K562 (cell line): Measurements from ENCODE around the gene FAHD2A. TPM values are rescaled to one million over a fixed set of nuclear protein-coding genes. Genes with fewer than 3 reads are reported as not detected.

Source experiments
- ATAC-seq: fragments of 200-7000 bp; cut with Tn5 transposase; 3 replicates; pipeline ENCODE4 v1.9.1; 2020; ENCODE audit warnings: moderate library complexity
- BruUV-seq: library from RNA; stranded (reverse); fragments of 400-500 nt; replicated peaks from 2 replicates; lab custom pipeline; 2021; lab: Mats Ljungman, UMichigan
- CTCF ChIA-PET: fragments of 300-600 bp; formaldehyde crosslinking; extraction: SDS; loops from one replicate; lab custom pipeline; 2021; ENCODE audit warnings: low intra/inter-chr PET ratio; lab: Yijun Ruan, JAX
- POLR2A ChIA-PET: fragments of 300-600, 350-650 bp; sonication (Branson Sonifier 250); formaldehyde crosslinking; extraction: SDS; loops from one replicate; lab custom pipeline; 2021; ENCODE audit warnings: antibody characterized with exemption, inconsistent platforms; lab: Yijun Ruan, JAX
- DNase-seq, 4 experiments: peaks; one replicate each; pipeline versions ENCODE4 v3.0.0 to v3.0.0-alpha.2; 2011 to 2018; ENCODE audit warnings: low spot score in 3 of 4, mixed read lengths in 3 of 4; ENCODE audit errors: extremely low read depth in 1 of 4
- FAIRE-seq: peaks from 2 replicates; lab custom pipeline; 2011; peaks lifted over from hg19 to GRCh38; lab: Jason Lieb, UNC
- H2AFZ ChIP-seq: 2 replicates; pipeline ENCODE4 v1.6.0; 2011; ENCODE audit warnings: low read depth, low read length, control low read depth, inconsistent platforms
- H3K27ac ChIP-seq: fragments of 200-600 bp; 3 replicates; pipeline ENCODE4 v1.8.0; 2011; ENCODE audit warnings: low read depth, mild to moderate bottlenecking, control low read depth, inconsistent platforms, low read length, moderate library complexity, mixed read lengths; ENCODE audit errors: extremely low read depth
- H3K27me3 ChIP-seq, 2 experiments: fragments of 300-600 bp in 1 of 2; 2 replicates in 1 of 2; 3 replicates in 1 of 2; pipeline versions ENCODE4 v1.6.0 to v1.8.0; 2011; ENCODE audit warnings: inconsistent platforms in 2 of 2, low read length in 2 of 2, mild to moderate bottlenecking in 1 of 2, mixed read lengths in 1 of 2, moderate library complexity in 1 of 2; ENCODE audit not compliant: control insufficient read depth in 2 of 2, insufficient read depth in 2 of 2
- H3K36me3 ChIP-seq: fragments of 300-600 bp; 3 replicates; pipeline ENCODE4 v1.8.0; 2011; ENCODE audit warnings: mild to moderate bottlenecking, low read length, inconsistent platforms; ENCODE audit not compliant: control insufficient read depth, insufficient read depth
- H3K4me1 ChIP-seq, 2 experiments: fragments of 200-600 bp in 1 of 2; replicated peaks in 1 of 2; 2 replicates in 1 of 2; 3 replicates in 1 of 2; pipeline versions ENCODE4 v1.5.1 to v1.8.0; 2011; ENCODE audit warnings: inconsistent platforms in 2 of 2, low read length in 2 of 2, mild to moderate bottlenecking in 1 of 2, mixed read lengths in 1 of 2, moderate library complexity in 1 of 2; ENCODE audit not compliant: control insufficient read depth in 2 of 2, insufficient read depth in 2 of 2
- H3K4me2 ChIP-seq: 2 replicates; pipeline ENCODE4 v1.6.1; 2011; ENCODE audit warnings: low read length, control low read depth, inconsistent platforms, mixed read lengths; ENCODE audit not compliant: insufficient read depth
- H3K4me3 ChIP-seq: fragments of 200-600 bp; sonication (generic), shearing (Covaris generic); 2 replicates; pipeline ENCODE4 v1.5.1; 2016; ENCODE audit warnings: control low read depth, inconsistent platforms
- H3K79me2 ChIP-seq: fragments of 200-600 bp; 3 replicates; pipeline ENCODE4 v1.8.0; 2011; ENCODE audit warnings: low read length, inconsistent platforms; ENCODE audit not compliant: control insufficient read depth, insufficient read depth
- H3K9ac ChIP-seq, 2 experiments: 2 replicates each; pipeline versions ENCODE4 v1.6.0 to v1.6.1; 2011; ENCODE audit warnings: low read depth in 2 of 2, low read length in 2 of 2, control low read depth in 1 of 2, inconsistent platforms in 1 of 2, mild to moderate bottlenecking in 1 of 2, mixed read lengths in 1 of 2; ENCODE audit not compliant: insufficient read depth in 1 of 2
- H3K9me1 ChIP-seq: one replicate; pipeline ENCODE4 v1.6.0; 2011; ENCODE audit warnings: inconsistent platforms, mild to moderate bottlenecking, low read length, moderate library complexity; ENCODE audit not compliant: control insufficient read depth, insufficient read depth
- H3K9me3 ChIP-seq: replicated peaks from 2 replicates; pipeline ENCODE4 v1.5.1; 2011; ENCODE audit warnings: low read depth, low read length, inconsistent platforms; ENCODE audit not compliant: control insufficient read depth, insufficient read depth
- H4K20me1 ChIP-seq: replicated peaks from 2 replicates; pipeline ENCODE4 v1.6.1; 2011; ENCODE audit warnings: low read length, inconsistent platforms, mixed read lengths; ENCODE audit not compliant: control insufficient read depth, insufficient read depth
- BRF2 ChIP-seq: IDR thresholded peaks from 3 replicates; pipeline ENCODE4 v1.6.1; 2011; ENCODE audit warnings: borderline replicate concordance, mild to moderate bottlenecking; ENCODE audit not compliant: insufficient read length, insufficient read depth
- CHD2 ChIP-seq: IDR thresholded peaks from 2 replicates; pipeline ENCODE4 v1.6.1; 2011; ENCODE audit warnings: low read depth, low read length
- EZH2 ChIP-seq: IDR thresholded peaks from 2 replicates; pipeline ENCODE4 v1.6.1; 2012; ENCODE audit warnings: low read depth, mild to moderate bottlenecking, inconsistent platforms, low read length, borderline replicate concordance
- FOSL1 ChIP-seq: fragments of 200-800 bp; sonication (Bioruptor generic); conservative IDR thresholded peaks from 2 replicates; pipeline ENCODE4 v1.6.1; 2016; ENCODE audit warnings: missing genetic modification characterization, missing compliant biosample characterization
- FOXP1 ChIP-seq: sonication (generic); formaldehyde crosslinking; IDR thresholded peaks from 2 replicates; pipeline ENCODE4 v1.8.0; 2022; ENCODE audit warnings: mild to moderate bottlenecking, missing genetic modification reagents
- HDAC3 ChIP-seq: fragments of 450-650 bp; IDR thresholded peaks from 2 replicates; pipeline ENCODE4 v1.6.1; 2018; ENCODE audit warnings: borderline replicate concordance, mild to moderate bottlenecking, moderate library complexity; ENCODE audit not compliant: partially characterized antibody
- IRF2 ChIP-seq: sonication (generic); formaldehyde crosslinking; IDR thresholded peaks from 2 replicates; pipeline ENCODE4 v1.8.1; 2022; ENCODE audit warnings: mild to moderate bottlenecking, missing genetic modification reagents
- PCBP2 ChIP-seq: fragments of 200-400 bp; formaldehyde crosslinking; IDR thresholded peaks from 2 replicates; pipeline ENCODE4 v1.6.1; 2018; ENCODE audit warnings: low read length, low read depth, mild to moderate bottlenecking, moderate library complexity; ENCODE audit not compliant: poor library complexity, severe bottlenecking
- RBM17 ChIP-seq: fragments of 200-400 bp; formaldehyde crosslinking; IDR thresholded peaks from 2 replicates; pipeline ENCODE4 v1.6.1; 2017; ENCODE audit warnings: low read depth, mild to moderate bottlenecking, low read length, borderline replicate concordance
- RFX7 ChIP-seq: fragments of 250-450 bp; sonication (Bioruptor Pico); IDR thresholded peaks from 2 replicates; pipeline ENCODE4 v1.5.1; 2021; ENCODE audit warnings: mild to moderate bottlenecking
- TCFL5 ChIP-seq: fragments of 250-450 bp; sonication (Bioruptor Pico); conservative IDR thresholded peaks from 2 replicates; pipeline ENCODE4 v1.6.1; 2021; ENCODE audit warnings: mild to moderate bottlenecking, moderate library complexity, matching md5 sums
- ZBTB5 ChIP-seq: fragments of 450-650 bp; IDR thresholded peaks from 2 replicates; pipeline ENCODE4 v1.6.1; 2017; ENCODE audit warnings: antibody characterized with exemption
- ZHX1 ChIP-seq: fragments of 150-350 bp; conservative IDR thresholded peaks from 2 replicates; pipeline ENCODE4 v1.6.1; 2014; ENCODE audit warnings: low read length
- ZNF444 ChIP-seq: fragments of 250-450 bp; sonication (Bioruptor Pico); IDR thresholded peaks from 2 replicates; pipeline ENCODE4 v1.4.0; 2020; ENCODE audit warnings: mild to moderate bottlenecking, moderate library complexity
- ZNF551 ChIP-seq: fragments of 250-450 bp; sonication (Bioruptor Pico); IDR thresholded peaks from 2 replicates; pipeline ENCODE4 v1.5.0; 2021; ENCODE audit warnings: mild to moderate bottlenecking, moderate library complexity
- ZNF584 ChIP-seq: fragments of 200-800 bp; sonication (Bioruptor generic); IDR thresholded peaks from 2 replicates; pipeline ENCODE4 v1.6.1; 2016; ENCODE audit warnings: low read depth, mild to moderate bottlenecking, missing genetic modification characterization, missing compliant biosample characterization
- WGBS: fragments of 100-300 bp; shearing (Covaris generic); methylation state at CpG from one replicate; pipeline ENCODE4 v1.1.6; 2016; ENCODE audit warnings: low coverage, mixed read lengths; ENCODE audit not compliant: insufficient coverage; ENCODE audit errors: missing lambda C conversion rate; 5-methylcytosine and 5-hydroxymethylcytosine counted together
- in situ Hi-C: fragments of 300-500 bp; cut with MboI; formaldehyde crosslinking; loops from 4 replicates; pipeline ENCODE4 v1.15.0; 2018; ENCODE audit warnings: inconsistent platforms, mixed read lengths
- intact Hi-C: fragments of 100-400 bp; cut with micrococcal nuclease; formaldehyde crosslinking; loops from 2 replicates; pipeline ENCODE4 v1.14.2; 2022
- polyA plus RNA-seq, 8 experiments: library from polyadenylated mRNA; depleted of rRNA in 4 of 8; stranded (reverse) in 5 of 8; unstranded in 3 of 8; fragments of >200 nt; fragmentation: Nextera tagmentation in 2 of 8; fragmentation: Illumina TruSeq in 1 of 8; extraction: Ambion mirVana in 2 of 8; extraction: Trizol in 1 of 8; gene quantifications; 2 replicates each; pipeline versions ENCODE4 v1.2.1 to v1.2.3, GENCODE V29; 2011 to 2014; ENCODE audit warnings: inconsistent platforms in 1 of 8, missing spikeins in 1 of 8
- total RNA-seq, 7 experiments: library from RNA; depleted of rRNA in 6 of 7; stranded (reverse); fragments of >200 nt in 6 of 7; fragmentation: Illumina TruSeq in 2 of 7; extraction: Trizol in 2 of 7; gene quantifications; 2 replicates each; pipeline versions ENCODE4 v1.2.1 to v1.2.3, GENCODE V29; 2011 to 2021; ENCODE audit warnings: low replicate concordance in 1 of 7

The FAHD2A gene
- total and polyA plus RNA-seq, 9 of the 15 experiments (the other 6 are each of a cell fraction or from before 2014, with no cell fraction given): 13.8 to 41.0 (median 30.4) TPM

- Histone ChIP-seq H2AFZ (no peak overlapping the region), H3K9ac (no peak overlapping the region), H3K4me3 (no peak overlapping the region), H4K20me1 (no peaks in the 10 kb centered on the region), H3K9me1 (no peaks in the 10 kb centered on the region), H3K4me1 (peaks cover 0 to 12% of the 10 kb centered on the region in 2 experiments; a peak in 2 of 5 replicates), H3K9me3 (no peaks in the 10 kb centered on the region), H3K4me2 (no peak overlapping the region), H3K27me3 (peaks cover 10 to 51% of the 10 kb centered on the region in 2 experiments; a peak in 3 of 5 replicates), H3K27ac (no peak overlapping the region; the same call in 2 of the 3 replicates), H3K36me3 (no peaks in the 10 kb centered on the region), H3K79me2 (no peaks in the 10 kb centered on the region)
- ChIA-PET POLR2A (interaction anchor here (0.6 to 0.7 kb wide), 2 partner anchors 12 to 32 kb away, joined by 3 read pairs; no protein-coding TSS in a partner anchor), CTCF (no interaction called here)
- in situ Hi-C loops: no loop called here
- no peak for ATAC-seq
- no peak for FAIRE-seq
- BruUV-seq: no TSS peak
- intact Hi-C loops: loop anchor here (10.0 kb wide), 1 partner anchor 337 kb away; no protein-coding TSS in a partner anchor
- DNase-seq: no peak
- 5% methylated on average over 7 of the region's 7 CpGs for WGBS
- TF ChIP-seq RBM17 (no peak), RFX7 (CRISPR knock-in tag) (no peak), CHD2 (no peak), ZNF551 (CRISPR knock-in tag) (no peak), BRF2 (no peak), TCFL5 (no peak), IRF2 (CRISPR knock-in tag) (no peak), ZNF444 (CRISPR knock-in tag) (no peak), ZNF584 (CRISPR knock-in tag) (no peak), FOXP1 (CRISPR knock-in tag) (no peak), PCBP2 (no peak), FOSL1 (tag) (no peak), ZBTB5 (no peak), ZHX1 (no peak), HDAC3 (no peak), EZH2 (no peak)
Measured at GRCh38 chr2:95387358-95387757, 15.2 kb upstream of the FAHD2A start.
